Stimulated activated naive CD4-positive, alpha-beta T cell (primary cell): ENCODE measurements around the gene GSN.
"Not testable (repeated sequence)": the region's sequence is repeated elsewhere in the genome, so short reads cannot be mapped to it uniquely, and the experiment has no call there.

Experiments used
- DNase-seq, 6 experiments: peaks; one replicate each; lab custom pipeline; 2025; lab: John Stamatoyannopoulos, UW

Gene GSN

DNA sequence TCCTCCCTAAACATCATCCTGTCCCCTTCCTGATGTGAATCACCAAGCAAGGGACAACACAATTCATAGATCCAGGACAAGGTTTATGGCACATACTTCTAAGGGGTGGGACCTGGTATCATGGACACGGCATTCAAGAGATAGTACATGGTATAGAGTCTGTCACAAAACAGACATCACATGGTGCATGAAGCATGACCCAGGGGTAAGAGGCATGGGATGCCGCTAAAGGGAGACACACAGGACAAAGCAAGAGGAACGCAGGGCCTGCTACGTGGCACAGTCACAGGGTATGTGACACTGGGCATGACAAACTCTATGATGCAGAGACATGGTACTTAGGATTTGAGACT is 20.7 kb downstream of the GSN start:
- DNase-seq = no peak

DNA sequence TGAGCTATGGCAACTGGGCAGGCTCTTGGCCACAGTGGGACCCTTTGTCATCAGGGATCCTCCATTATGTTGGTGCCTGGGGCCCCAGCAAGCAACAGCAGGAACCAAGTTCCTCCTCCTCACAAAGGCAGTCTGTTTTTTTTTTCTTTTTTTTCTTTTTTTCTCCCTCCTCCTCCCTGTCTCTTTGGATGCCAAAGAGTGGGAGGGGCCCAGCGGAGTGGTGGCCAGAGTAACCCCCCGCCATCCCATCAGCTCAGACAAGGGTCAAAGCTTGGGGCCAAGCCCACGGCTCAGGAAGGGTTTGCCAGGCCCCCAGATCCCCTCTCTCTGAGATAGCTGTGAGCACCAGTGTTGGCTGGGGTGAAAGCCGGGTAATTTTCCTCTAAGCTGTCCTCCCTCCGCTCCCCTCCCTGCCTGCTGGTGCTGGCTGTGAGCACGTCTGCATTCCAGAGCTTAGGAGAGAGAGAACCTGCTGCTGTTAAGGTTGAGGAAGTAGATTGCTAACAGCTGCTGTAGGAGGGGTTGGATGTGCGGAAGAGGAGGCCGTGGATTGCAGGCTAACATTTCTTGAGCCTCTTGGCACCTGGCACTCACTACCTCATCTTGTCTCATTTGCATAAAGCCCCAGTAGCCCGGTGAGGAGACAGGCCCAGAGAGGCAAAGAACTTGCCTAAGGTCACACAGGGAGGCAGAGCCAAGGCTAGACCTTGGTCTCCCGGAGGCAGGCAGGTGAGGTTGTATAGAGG is 21.2 kb downstream of the GSN start:
- no peak for DNase-seq

DNA sequence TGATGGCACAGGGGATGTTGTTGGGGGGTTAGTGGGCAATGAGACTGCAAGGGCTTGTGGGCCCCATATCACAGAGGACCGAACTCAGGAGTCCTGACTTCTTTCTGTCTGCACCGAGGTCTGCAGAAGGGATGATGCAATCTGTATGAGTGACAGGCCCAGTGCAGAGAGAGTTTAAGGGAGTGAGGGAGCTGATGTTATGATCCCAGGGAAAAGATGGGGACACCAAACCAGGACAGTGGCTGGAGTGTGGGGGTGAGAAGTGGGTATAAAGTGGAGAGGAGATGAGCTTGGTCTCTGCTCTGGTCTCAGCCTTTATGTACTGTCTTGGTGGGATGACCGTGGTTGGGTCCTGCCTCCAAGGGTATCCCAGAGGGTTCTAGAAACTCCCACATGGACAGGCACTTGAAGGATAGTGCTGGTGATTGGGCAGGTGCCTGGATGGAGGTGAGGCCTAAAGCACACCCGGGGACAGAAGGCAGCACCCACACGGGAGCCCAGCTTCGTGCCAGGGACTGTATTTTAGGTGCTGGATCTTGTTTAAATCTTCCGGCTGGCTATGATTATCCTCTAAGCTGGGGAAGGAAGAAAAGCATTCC is 21.9 kb downstream of the GSN start:
- no peak for DNase-seq

DNA sequence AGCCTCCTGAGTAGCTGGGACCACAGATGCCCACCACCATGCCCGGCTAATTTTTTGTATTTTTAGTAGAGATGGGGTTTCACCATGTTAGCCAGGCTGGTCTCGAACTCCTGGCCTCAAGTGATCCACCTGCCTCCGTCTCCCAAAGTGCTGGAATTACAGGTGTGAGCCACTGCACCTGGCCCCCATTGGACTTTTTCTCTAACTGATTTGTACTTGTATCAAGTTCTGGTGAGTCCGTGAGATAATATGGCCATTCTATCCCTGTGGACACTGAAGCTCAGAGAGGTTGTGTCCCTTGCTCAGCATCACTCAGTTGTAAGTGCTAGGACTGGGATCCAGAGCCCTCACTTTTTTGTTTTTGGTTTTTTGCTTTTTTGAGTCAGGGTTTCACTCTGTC is 23.6 kb downstream of the GSN start:
- not testable (repeated sequence) for DNase-seq

DNA sequence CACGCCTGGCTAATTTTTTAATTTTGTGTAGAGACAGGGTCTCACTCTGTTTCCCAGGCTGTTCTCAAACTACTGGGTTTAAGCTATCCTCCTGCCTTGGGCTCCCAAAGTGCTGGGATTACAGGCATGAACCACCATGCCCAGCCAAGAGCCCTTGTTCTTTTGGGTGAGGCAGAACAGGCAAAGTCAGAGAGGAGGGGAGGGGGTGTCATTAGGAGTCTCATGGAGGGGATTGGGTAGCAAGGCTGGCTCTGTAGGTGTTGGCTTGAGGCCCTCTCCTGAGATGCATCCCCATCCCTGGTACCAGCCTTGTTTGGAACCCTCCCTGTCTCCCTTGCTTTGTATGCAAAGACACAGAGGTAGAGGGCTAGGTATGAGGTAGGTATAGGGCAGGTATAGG is 24.1 kb downstream of the GSN start:
- no peak for DNase-seq

DNA sequence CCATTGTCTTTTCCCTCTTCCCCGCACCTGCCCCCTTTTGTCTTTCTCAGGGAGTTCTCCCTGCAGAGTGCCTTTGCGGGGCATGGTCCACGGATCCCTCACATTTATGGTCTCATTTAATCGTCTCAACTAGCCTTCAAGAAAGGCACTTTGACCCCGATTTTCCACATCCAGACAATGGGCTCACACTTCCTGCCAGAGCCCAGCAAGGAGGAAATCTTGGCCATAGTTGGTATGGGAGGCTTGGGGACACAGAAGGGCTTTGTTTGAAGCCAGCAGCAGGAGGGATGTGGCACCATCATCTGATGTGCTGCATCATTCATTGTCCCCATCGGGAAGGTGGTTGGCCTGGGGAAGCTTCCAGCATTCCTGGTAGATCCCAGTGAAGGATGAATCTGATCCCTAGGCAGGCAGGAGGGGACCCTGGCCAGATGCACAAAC is 24.9 kb downstream of the GSN start:
- DNase-seq = no peak

DNA sequence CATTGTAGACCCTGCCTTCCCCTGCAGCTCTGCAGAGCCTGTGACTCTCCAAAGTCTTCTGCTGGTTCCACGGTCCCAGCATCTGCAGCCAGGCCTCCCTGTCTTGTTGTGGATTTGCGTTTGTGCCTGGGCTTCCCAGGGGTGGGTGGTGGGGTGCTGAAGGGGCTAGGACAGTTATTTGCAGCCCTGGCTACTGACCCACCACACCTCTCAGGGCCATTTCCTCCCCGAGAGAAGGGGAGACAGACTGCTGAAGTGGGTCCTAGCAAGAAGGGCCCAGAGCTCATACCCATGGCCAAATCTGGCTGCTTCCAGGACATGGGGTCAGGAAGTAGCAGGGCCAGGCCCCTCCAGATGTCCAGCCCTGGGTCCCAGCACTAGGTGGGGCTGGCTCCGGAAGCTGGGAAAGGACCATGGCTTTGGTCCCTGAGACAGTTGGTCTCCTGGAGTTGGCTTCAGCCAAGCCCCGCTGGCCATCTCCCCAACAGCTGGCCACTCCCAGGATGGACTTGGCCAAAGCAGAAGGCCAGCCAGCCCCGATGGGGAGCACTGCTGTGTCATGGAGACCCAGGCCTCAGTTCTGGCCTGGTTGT is 26.3 kb downstream of the GSN start:
- DNase-seq = no peak

DNA sequence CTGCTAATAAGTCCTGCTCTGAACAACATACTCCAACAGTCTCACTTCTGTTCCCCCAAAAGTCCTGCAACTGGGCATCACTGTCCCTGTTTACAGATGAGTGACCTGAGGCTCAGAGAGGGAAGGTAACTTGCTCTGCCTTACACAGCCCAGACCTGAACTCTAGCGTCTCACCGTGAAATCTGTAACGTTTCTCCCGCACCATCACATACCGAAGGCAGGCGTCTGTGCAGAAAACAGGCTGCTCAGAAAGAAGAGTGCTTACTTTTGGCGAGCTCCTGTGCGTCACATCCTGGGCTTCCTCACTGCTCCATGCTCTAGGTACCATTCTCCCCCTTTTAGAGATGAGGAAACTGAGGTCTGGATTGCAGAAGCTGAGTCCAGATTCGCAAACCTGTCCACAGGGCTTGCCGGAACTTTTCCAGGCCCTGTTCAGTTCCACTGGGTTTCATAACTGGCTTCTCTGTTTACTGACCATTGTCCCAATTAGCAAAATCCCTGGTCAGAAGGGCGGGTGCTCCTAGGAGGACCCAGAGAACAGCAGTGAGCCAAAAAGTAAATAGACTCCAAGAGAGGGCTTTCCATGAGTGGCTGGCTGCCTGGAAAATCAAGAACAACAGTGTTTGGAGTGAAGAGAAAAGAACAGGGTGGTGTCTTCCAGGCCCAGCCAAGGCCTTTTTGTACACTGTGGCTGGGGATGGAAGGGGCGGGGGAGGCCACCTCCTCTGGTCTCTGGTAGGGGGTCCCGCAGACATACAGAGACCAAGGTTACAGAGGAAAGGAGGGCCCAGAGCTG is 27.1 kb downstream of the GSN start:
- no peak for DNase-seq

DNA sequence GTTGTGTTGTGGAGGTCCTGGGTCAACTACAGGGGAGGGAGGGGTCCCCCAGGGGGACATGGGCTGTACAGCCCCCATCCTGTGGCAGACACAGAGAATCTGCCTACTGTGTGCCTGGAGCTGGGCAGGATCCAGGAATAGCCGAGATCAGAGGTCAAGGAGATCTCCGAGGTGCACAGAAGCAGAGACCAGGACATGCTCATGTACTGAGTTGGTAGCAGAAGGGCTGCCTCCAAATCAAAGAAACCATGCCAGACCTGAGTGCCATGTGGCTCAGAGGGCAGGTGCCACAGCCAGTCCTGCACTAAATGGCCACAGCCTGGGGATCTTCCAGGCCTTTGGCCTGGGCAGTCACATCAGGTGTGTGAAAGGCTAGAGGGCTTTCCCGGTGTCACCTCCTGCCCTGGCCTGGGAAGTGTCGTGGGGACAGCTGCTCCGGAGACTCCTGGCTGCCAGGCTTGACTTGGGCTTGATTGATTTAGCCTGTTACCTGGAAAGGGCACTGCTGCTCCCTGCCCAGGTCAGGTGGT is 27.8 kb downstream of the GSN start:
- no peak for DNase-seq

DNA sequence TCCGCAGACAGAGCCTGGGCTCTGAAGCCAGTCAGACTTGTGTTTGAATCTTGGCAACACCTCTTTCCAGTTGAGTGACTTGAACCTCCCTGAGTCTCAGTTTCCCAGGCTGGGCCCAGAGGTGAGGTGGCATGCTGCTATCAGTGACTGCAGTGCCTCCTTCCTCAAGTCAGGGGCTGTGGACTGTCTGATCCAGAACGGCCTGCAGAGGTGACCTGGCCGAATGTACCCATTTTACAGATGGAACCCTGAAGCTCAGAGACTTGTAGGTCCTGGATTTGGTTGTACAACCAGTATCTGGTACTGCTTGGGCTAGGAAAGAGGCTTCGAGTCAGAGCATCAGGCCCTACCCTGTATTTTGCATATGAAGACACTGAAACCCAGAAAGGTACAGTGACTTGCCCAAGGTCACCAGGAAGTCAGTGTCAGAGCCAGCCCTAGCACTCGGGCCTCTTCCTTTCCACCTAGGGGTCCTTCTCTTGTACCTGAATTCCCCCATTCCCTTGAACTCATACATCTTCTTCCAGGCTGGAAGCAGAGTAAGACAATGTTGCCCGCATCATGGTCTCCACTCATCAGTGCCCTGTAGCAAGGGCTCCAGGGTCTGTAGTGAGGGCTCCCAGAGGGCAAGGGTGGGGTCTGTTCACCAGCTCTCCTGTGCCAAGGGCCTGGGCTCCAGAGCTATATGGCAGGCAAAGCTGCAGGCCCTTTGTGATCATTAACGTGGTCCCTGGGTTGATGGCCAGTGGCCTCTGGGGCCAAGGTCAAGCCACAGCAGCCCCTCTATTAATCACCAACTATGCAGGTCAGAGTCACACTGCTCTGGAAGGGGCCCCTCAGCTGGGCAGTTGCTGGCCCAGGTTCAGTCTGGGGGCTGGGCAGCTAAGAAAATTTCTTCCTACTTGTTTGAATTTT is 28.5 kb downstream of the GSN start:
- DNase-seq = no peak

DNA sequence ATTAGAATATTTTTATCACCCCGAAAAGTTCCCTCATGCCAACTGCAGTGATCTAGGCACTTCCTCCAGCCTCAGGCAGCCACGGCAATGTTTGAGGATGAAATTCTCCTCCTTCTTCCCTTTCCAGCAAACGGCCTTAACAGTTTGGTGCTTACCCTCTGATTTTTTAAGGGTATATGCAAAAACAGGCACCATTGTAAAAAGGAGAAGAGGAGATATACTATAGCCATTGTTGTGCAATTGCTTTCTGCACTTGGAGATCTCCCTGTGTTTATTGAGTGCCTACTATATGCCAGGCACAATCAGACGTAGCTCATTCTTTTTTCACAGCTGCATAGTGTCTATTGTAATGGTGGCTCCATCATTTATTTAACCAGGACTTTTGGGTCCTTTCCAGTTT is 29.4 kb downstream of the GSN start:
- DNase-seq = no peak

DNA sequence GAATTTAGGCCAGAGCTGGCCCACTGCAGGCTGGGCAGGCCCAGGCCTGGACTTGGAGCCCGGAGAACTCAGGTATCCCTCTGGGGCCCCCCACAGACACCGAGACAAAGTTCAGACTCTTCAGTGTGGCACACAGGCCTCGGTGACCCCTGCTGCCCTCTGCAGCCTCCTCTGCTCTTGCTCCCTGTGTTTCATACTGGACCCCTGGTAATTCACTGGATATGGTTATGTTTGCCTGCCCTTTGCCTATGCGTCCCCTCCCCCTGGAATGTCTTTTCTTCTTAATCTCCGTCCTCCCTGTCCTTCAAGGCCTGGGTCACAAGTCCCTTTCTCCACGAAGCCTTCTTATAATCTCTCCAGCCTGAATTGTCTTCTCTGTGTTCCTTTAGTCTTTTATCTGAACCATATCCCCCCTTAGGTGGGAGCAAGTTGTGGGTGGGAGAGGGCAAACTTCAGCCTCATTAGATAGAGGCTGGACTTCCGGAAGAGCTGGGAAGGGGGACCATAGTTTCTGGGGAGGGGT is 30.1 kb downstream of the GSN start:
- no peak for DNase-seq

DNA sequence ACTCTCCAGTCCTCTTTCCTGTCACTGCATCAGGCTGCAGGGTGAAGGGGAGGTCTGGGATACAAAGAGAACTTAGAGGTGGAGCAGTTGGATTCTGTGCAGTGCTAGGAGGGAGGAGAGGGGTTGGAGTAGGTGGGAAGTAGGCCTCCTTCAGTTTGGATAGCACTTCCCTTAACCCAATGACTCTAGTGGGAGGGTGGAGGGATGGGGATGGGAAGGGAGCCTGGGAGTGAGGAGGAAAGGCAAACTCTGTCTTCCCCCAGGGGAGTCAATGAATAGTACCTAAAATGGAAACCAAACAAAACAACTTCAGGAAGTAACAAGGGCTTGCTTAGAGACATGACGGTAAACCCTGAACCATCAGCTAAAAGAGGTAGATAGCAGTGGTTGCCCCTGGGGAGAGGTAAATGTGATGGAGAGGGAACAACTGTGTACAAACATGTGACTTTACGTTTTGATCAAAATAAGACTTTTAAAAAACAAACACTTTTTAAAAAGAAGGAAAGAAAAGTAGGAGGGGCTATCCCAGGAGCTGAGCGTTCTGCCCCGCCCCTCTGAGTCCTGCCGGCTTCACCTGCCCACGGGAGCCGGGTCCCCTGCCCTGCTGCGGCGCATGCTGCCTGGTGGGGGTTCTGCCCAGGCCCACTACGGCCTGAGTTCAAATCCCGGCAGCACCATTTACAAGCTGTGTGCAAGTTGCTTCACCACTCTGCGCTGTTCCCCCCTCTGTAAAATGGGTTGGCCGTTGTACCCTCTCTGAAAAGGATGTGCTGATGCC is 30.9 kb downstream of the GSN start:
- DNase-seq = no peak

DNA sequence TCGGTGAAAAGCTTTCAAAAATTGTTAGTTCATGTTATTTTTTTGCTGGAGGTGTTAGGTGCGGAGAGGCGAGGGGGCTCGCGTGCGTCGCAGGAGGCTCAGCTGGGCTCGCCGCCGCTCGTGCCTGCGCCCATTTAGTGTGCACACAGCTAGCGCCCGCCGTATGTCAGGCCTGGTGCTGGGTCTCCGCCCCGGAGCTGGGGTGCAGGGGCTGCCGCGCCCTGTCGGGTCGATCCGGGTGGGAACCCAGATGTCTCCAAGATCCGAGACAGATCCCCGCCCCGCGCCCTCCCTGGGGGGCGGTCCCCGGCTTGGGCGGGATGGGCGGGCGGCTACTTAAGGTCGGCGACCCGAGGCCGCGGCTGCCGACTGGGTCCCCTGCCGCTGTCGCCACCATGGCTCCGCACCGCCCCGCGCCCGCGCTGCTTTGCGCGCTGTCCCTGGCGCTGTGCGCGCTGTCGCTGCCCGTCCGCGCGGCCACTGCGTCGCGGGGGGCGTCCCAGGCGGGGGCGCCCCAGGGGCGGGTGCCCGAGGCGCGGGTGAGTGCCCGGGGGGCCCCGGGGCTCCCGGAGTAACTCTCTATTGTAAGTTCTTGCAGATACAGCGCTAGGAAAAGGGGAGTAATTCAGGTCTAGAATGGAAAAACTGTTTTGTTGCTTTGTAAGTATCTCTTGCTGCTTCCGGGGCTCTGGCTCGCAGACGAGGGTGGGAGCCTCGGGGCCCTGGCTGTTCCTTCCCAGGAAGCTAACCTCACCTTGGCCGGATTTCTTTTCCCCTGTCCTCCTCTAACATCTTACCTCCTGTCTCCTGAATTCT is 31.7 kb downstream of the GSN start:
- peak in 1 of 6 experiments; percentile 4 for DNase-seq

DNA sequence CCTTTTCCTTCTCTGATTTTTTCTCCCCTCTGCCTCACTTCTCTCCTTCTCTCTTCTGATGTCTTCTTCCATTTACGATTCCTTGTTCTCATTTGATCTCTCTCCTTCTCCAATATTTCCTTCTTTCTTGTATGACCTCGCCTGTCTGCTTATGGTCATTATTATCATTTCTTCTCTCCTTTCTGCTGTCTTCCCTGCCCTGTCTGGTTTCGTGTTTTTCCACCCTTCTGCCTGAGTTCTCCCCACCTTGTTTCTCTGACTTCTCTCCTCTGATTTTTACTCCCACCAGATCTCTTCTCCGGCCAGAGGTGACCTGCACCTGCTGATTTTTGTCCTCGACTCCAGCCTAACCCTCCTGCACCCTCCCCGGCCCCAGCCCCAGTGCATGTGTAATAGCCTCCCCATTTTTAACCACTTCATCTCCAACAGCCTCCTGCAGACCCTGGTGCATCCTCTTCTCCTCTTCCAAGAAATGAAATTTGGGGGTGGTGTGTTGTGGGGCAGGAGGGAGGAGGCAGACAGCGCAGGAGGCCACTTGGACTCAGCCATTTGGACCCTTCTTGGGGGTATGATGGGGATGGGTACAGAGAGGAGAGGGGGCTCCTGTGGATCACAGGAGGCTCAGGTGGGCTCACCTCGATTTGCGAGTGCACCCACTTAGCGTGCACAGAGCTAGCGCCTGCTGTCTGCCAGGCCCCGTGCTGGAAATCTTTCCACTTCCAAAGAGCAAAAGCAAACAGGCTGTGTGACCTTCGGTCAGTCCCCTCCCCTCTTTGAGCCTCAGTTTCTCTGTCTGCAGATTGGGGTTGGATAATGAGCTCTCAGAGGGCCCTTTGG is 32.5 kb downstream of the GSN start:
- no peak for DNase-seq

DNA sequence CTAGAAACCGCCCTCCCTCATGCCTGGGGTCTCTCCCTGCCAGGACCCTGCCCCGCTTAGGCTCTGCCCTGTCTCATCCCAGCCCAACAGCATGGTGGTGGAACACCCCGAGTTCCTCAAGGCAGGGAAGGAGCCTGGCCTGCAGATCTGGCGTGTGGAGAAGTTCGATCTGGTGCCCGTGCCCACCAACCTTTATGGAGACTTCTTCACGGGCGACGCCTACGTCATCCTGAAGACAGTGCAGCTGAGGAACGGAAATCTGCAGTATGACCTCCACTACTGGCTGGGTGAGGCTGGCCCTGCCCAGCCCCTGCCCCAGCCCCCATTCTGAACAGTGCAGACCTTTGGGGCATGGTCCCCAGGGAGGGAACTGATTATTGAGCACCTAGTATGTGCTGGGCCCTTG is 33.9 kb downstream of the GSN start:
- DNase-seq = no peak

DNA sequence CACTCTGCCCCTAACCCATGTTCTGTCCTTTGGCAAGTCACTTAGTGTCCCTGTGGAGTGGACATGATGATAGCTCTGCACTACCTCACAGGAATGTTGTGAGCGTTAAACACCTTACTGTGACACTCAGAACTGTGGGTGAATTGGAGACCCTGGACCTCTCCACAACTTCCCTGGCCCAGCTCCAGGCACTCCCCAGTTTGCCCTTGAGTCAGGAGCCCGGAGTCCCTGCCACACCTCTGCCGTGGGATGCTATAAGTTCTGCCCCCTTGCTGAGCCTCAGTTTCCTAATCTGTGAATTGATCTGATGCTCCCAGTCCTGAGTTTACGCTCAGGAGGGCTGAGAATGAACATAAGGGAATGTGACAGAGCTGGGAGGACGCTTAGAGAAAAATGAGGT is 34.4 kb downstream of the GSN start:
- DNase-seq = no peak

DNA sequence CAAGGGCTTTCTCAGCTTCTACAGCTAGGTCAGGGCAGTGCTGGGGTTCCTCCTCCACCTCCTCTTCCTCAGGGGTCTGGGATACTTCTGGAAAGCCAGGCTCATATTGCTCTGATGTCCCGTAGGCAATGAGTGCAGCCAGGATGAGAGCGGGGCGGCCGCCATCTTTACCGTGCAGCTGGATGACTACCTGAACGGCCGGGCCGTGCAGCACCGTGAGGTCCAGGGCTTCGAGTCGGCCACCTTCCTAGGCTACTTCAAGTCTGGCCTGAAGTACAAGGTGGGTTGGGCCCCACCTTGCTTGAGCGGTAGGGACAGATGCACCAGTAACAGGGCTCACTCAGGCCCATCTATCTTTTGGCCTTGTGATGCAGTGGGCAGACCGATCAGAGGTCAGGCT is 34.8 kb downstream of the GSN start:
- DNase-seq = no peak
